GM21576 (cell line): Measurements from ENCODE around the gene OR2H1.

Experiments
- ATAC-seq: cut with Tn5 transposase; IDR thresholded peaks from one replicate; pipeline ENCODE4 v1.9.1; 2021; ENCODE audit warnings: mild to moderate bottlenecking, moderate library complexity; ENCODE audit not compliant: unreplicated experiment

Gene OR2H1

DNA sequence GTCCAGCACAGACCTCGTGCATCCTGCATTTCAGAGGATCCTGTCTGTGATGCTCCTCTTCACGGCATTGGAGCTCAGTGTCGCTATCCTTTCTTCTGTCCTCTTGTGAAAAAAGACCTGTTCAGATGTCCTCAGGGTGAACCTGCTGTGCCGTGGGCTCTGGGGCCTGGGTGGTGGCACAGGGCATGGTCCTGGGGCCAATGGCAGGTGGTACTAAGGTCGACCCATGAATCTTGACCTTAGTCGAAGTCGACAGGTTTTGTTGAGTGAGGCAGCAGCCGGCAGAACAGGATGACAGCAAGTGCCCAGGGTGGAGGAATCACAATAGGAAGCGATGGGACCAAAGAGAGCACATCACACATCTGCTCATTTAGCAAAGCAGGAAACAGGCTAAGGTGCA lies 52.8 kb downstream of the OR2H1 start:
- no peak for ATAC-seq

DNA sequence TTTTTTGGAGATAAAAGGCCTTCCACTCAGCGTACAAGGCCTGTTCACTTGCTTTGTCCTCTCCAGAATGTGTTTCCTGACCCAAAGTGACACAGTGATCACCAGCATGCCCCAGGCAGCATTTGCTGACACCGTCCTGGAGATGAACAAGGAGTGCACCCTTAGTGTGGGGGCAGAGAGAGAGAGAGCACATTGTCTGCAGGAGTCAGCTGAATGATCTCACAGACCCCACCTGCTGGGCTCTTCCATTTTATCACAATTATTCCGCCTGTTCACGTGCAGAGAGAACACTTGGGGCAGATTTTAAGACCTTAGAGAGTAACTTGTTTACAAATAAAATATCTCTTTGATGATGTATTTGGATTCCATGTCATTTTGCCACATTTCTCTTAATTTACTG lies 53.2 kb downstream of the OR2H1 start:
- ATAC-seq = no peak

DNA sequence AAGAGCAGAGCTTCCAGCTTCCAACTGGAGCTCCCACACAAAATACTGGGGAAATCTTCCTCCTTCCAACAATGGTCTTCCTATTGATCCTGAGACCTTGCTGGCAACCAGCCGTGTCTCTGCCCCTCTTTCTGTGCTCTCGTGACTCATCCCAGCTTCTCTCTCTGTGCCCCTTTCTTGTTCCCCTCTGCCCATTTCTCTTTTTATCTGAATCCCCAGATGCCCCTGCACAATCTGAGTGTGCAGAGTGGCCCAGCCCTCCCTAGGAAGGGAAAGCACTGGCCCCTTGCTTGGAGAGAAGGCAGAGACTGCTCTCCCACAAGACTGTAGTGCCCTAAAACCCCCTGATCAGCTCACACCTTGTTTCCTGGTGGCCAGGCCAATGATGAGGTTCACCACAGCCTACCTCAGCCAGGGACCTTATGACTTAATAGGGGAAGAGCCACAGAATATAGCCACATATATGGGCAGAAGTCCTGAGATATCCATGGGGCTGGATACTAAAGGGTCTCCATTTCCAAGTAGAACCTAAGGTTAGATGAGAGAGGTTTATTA lies 53.9 kb downstream of the OR2H1 start:
- ATAC-seq = no peak
